HG03575 (cell line): ENCODE results near the gene CYB5D1.

ENCODE experiments used
- ATAC-seq: cut with Tn5 transposase; IDR thresholded peaks from one replicate; pipeline ENCODE4 v1.9.1; 2021; ENCODE audit not compliant: unreplicated experiment, insufficient number of reproducible peaks, low FRiP score; ENCODE audit errors: extremely low read depth

The CYB5D1 gene

DNA sequence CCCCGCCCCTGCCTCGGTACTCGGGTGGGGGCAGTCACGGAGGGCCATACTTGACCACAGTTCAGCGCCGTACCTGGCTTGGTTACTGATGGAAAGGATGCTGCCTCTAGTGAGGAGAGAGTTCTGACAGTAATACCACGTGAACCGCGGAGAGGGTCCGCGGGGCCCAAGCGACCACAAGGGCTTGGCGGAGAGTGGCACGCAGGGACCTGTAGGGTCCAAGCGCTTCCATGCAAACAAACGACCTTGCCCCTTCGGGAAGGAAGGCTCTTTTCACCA is 14.6 kb upstream of the CYB5D1 start:
- no peak for ATAC-seq

DNA sequence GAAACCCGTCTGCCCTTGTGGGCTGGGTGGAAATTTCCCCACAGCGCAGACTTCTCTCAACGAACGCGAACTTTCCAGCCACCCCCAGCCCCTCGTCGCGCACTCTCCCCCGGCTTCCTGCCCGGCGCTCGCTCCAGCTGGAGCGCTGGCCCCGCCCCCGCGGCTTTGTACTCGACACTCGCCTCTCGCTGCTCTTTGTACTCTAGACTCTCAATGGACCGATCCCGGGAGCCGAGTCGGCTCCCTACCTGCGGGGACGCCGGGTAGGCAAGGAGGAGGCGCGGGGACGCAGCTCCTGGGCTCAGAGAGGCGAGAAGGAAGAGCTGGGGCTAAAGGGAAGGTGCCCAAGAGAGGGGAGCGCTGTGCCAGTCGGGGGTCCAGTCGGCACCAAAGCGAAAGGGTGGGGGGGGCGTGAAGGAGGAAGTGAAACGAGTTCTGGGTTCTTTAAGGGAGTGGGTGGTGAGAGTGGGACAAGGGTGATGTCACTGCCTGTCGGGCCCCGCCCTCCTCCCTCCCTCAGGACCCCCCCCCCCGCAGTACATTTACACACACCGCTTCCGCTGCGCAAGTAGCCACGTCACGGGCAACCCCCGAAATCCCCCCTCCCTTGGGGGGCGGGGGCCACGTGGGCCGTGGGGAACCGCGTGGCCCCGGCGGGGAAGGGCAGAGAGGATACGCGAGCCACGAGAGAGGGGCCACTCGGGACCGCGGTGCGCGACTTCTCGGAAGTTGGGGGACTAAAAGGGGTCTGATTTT is 14.1 kb upstream of the CYB5D1 start:
- ATAC-seq, result no peak

DNA sequence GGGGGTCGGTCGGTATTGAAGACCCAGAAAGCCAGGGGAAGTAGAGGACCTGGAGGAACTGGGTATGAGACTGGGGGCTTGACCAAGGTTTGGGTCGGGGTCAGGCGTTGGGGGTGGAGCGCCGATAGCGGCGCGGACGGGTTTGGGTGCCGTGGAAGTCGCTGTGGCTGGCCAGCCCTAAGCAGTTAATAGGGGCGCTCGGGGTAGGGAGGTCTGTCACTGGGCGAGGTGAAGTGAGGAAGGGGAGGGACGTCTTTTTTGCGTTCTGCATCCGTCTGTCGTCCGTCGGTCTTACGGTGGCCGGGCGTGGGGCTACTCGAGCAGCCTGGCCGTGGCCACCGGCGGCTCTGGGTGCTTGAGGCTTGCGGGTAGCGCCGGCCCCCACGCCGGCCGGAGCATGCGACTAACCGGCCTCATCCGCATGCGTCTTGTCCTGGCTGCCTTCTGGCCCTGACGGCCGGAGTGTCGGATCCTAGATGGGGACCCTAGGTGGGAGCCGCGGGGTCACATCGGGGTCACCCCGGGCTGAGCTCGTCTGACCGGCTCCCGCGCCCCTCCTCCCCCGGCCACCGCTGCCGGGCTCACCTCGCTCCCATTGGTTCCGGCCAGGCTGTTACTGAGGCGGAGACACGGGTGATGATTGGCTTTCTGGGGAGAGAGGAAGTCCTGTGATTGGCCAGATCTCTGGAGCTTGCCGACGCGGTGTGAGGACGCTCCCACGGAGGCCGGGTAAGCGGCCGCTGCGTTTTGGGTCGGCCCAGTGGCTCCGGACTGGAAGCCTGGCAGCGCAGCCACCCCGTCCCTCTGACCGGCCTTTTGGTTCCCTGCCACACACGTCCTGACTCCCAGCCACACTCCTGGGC is 13.3 kb upstream of the CYB5D1 start:
- no peak for ATAC-seq

DNA sequence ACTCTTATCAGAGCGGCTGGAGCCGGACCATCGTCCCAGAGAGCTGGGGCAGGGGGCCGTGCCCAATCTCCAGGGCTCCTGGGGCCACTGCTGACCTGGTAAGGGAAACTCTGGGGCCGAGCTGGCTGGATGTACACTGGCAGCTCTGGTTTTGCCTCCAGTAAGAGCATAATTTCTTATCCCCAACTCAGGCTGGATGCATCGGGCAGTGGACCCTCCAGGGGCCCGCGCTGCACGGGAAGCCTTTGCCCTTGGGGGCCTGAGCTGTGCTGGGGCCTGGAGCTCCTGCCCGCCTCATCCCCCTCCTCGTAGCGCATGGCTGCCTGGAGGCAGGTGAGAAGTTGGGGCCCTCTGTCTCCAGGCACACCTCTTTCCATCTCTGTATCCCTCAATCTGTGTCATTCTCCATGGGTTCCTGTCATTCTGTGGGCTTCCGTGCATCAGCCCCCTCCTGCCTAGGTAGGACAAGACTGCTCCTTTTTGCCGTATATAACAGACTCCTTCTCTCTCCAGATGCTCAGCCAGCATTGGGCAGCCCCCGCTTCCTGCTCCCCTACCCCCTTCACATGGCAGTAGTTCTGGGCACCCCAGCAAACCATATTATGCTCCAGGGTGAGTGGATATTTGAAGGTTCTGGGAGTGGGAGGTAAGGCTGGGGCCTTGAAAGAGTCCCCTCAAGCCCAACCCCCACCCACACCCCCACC is 12.3 kb upstream of the CYB5D1 start:
- ATAC-seq, result no peak

DNA sequence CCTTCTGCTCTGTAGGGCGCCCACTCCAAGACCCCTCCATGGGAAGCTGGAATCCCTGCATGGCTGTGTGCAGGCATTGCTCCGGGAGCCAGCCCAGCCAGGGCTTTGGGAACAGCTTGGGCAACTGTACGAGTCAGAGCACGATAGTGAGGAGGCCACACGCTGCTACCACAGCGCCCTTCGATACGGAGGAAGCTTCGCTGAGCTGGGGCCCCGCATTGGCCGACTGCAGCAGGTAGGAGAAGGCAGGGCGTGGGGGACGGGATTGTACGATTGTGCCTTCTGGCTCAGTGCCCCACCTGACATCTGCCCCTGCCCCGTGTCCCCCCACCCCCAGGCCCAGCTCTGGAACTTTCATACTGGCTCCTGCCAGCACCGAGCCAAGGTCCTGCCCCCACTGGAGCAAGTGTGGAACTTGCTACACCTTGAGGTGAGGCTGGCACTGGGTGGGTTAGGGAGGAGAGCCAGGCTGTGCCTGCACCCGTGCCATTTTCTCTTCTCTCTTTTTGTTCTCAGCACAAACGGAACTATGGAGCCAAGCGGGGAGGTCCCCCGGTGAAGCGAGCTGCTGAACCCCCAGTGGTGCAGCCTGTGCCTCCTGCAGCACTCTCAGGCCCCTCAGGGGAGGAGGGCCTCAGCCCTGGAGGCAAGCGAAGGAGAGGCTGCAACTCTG is 11.6 kb upstream of the CYB5D1 start:
- no peak for ATAC-seq

DNA sequence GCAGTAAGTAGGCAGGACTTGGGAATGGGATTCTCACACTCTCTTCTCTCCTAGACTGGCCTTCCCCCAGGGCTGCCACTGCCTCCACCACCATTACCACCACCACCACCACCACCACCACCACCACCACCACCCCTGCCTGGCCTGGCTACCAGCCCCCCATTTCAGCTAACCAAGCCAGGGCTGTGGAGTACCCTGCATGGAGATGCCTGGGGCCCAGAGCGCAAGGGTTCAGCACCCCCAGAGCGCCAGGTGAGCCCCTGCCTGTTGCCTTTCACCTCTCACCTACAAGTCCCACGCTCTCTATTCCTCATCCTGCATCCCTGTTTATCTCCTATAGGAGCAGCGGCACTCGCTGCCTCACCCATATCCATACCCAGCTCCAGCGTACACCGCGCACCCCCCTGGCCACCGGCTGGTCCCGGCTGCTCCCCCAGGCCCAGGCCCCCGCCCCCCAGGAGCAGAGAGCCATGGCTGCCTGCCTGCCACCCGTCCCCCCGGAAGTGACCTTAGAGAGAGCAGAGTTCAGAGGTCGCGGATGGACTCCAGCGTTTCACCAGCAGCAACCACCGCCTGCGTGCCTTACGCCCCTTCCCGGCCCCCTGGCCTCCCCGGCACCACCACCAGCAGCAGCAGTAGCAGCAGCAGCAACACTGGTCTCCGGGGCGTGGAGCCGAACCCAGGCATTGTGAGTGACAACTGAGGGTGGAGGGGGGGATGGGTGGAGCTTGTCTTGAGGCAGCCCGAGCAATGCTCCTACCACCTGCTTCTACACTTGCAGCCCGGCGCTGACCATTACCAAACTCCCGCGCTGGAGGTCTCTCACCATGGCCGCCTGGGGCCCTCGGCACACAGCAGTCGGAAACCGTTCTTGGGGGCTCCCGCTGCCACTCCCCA is 10.8 kb upstream of the CYB5D1 start:
- no peak for ATAC-seq

DNA sequence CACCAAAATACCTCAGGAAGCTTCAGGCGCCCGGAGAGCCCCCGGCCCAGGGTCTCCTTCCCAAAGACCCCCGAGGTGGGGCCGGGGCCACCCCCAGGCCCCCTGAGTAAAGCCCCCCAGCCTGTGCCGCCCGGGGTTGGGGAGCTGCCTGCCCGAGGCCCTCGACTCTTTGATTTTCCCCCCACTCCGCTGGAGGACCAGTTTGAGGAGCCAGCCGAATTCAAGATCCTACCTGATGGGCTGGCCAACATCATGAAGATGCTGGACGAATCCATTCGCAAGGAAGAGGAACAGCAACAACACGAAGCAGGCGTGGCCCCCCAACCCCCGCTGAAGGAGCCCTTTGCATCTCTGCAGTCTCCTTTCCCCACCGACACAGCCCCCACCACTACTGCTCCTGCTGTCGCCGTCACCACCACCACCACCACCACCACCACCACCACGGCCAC is 9.6 kb upstream of the CYB5D1 start:
- no peak for ATAC-seq

DNA sequence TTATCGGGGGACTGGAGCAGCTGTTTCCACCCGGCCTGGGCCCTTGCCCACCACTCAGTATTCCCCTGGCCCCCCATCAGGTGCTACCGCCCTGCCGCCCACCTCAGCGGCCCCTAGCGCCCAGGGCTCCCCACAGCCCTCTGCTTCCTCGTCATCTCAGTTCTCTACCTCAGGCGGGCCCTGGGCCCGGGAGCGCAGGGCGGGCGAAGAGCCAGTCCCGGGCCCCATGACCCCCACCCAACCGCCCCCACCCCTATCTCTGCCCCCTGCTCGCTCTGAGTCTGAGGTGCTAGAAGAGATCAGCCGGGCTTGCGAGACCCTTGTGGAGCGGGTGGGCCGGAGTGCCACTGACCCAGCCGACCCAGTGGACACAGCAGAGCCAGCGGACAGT is 9.1 kb upstream of the CYB5D1 start:
- no peak for ATAC-seq

DNA sequence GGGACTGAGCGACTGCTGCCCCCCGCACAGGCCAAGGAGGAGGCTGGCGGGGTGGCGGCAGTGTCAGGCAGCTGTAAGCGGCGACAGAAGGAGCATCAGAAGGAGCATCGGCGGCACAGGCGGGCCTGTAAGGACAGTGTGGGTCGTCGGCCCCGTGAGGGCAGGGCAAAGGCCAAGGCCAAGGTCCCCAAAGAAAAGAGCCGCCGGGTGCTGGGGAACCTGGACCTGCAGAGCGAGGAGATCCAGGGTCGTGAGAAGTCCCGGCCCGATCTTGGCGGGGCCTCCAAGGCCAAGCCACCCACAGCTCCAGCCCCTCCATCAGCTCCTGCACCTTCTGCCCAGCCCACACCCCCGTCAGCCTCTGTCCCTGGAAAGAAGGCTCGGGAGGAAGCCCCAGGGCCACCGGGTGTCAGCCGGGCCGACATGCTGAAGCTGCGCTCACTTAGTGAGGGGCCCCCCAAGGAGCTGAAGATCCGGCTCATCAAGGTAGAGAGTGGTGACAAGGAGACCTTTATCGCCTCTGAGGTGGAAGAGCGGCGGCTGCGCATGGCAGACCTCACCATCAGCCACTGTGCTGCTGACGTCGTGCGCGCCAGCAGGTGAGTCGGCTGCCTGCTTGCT is 8.6 kb upstream of the CYB5D1 start:
- ATAC-seq, result no peak

DNA sequence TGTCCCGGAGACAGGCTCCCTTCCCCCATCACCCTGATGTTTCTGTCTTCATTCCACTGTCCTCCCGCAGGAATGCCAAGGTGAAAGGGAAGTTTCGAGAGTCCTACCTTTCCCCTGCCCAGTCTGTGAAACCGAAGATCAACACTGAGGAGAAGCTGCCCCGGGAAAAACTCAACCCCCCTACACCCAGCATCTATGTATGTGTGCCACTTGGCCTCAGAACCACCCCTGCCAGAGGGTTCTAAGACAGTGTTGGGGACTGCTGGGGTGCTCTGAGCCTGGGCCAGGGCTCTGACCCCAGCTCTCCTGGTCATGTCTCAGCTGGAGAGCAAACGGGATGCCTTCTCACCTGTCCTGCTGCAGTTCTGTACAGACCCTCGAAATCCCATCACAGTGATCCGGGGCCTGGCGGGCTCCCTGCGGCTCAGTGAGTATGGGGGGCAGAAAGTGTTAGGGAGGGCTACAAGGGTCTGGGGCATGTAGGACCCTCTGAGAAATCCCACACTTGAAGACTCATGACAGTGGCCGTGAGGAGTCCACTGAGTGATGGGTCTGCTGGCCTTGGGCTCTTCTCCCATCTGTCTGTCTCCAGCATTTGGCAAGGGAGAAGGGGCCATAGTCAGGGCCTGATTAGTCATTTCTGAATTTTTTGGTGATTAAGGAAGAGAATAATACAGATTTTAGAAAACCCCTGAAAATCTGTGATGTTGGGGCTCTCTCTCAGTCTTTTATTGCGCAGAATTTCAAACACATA is 7.9 kb upstream of the CYB5D1 start:
- no peak for ATAC-seq

DNA sequence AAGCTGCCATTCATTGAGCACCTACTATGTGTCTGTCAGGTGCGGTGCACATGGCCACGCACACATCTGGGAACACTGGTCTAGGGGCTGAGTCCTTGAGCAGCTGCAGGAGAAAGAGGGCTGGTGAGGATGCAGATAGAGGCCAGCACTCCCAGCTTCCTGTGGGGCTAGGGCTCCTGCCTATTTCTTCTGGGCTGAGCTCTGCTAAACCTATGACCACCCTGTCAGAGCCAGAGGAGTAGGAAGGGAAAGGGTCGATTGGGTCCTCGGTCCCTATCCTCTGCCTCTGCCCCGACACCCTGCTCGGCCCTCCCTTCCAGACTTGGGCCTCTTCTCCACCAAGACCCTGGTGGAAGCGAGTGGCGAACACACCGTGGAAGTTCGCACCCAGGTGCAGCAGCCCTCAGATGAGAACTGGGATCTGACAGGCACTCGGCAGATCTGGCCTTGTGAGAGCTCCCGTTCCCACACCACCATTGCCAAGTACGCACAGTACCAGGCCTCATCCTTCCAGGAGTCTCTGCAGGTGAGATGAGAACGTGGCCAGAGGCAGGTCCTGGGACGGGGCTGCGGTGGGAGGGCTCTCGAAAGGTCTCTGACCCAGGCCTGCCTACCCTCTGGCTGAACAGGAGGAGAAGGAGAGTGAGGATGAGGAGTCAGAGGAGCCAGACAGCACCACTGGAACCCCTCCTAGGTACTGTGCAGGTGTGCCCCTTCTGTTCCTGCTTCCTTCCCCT is 6.9 kb upstream of the CYB5D1 start:
- no peak for ATAC-seq

DNA sequence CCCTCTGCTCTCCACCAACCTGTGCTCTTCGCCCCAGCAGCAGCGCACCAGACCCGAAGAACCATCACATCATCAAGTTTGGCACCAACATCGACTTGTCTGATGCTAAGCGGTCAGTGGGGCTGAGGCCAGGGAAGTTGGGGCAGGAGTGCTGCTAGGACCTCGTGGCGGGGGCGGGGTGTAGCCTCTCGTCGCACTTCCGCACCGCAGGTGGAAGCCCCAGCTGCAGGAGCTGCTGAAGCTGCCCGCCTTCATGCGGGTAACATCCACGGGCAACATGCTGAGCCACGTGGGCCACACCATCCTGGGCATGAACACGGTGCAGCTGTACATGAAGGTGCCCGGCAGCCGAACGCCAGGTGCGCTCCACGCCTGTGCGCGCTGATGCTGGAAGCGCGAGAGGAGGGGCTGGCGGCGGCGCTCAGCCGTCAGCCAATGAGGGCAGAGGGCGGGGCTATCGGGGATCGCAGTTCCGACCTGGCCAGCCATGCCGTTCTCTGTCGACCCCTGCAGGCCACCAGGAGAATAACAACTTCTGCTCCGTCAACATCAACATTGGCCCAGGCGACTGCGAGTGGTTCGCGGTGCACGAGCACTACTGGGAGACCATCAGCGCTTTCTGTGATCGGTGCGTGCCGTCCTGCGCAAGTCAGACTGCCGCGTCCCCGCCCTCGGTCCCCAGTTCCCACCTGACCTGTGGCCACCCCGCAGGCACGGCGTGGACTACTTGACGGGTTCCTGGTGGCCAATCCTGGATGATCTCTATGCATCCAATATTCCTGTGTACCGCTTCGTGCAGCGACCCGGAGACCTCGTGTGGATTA is 6.2 kb upstream of the CYB5D1 start:
- ATAC-seq, result peak; percentile 47

DNA sequence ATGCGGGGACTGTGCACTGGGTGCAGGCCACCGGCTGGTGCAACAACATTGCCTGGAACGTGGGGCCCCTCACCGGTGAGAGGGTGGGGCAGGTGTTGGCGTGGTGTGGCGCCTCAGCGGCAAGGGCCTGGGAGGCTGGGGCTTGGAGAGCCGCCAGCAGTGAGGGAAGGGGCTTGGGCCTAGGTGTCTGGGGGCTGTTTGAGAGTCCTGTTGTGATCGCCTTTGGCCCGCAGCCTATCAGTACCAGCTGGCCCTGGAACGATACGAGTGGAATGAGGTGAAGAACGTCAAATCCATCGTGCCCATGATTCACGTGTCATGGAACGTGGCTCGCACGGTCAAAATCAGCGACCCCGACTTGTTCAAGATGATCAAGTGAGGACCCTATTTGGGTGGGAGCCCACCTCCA is 5.5 kb upstream of the CYB5D1 start:
- ATAC-seq, result no peak

DNA sequence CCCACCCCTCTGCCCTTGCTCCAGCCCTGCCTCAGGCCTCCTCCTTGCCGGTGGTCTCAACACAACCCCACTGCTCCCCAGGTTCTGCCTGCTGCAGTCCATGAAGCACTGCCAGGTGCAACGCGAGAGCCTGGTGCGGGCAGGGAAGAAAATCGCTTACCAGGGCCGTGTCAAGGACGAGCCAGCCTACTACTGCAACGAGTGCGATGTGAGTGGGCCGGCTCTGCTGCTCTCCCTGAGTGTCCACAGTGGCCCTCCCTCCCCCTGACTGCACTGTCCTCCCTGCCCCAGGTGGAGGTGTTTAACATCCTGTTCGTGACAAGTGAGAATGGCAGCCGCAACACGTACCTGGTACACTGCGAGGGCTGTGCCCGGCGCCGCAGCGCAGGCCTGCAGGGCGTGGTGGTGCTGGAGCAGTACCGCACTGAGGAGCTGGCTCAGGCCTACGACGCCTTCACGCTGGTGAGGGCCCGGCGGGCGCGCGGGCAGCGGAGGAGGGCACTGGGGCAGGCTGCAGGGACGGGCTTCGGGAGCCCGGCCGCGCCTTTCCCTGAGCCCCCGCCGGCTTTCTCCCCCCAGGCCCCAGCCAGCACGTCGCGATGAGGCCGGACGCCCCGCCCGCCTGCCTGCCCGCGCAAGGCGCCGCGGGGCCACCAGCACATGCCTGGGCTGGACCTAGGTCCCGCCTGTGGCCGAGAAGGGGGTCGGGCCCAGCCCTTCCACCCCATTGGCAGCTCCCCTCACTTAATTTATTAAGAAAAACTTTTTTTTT is 4.7 kb upstream of the CYB5D1 start:
- no peak for ATAC-seq

DNA sequence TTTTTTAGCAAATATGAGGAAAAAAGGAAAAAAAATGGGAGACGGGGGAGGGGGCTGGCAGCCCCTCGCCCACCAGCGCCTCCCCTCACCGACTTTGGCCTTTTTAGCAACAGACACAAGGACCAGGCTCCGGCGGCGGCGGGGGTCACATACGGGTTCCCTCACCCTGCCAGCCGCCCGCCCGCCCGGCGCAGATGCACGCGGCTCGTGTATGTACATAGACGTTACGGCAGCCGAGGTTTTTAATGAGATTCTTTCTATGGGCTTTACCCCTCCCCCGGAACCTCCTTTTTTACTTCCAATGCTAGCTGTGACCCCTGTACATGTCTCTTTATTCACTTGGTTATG is 4.1 kb upstream of the CYB5D1 start:
- ATAC-seq, result no peak
